22Rv1 (cell line): ENCODE measurements around the gene IRF6.

Experiments used
- H3K27ac ChIP-seq: fragments of 450-650 bp; 2 replicates; pipeline ENCODE4 v1.5.1; 2017
- ZFX ChIP-seq: fragments of 450-650 bp; IDR thresholded peaks from 2 replicates; pipeline ENCODE4 v1.6.1; 2017; ENCODE audit warnings: antibody characterized with exemption, borderline replicate concordance
- TF ChIP-seq, protein P1 (sequence below): fragments of 450-650 bp; IDR thresholded peaks from 2 replicates; pipeline ENCODE4 v1.5.1; 2017; ENCODE audit warnings: mild to moderate bottlenecking

IRF6 gene

DNA sequence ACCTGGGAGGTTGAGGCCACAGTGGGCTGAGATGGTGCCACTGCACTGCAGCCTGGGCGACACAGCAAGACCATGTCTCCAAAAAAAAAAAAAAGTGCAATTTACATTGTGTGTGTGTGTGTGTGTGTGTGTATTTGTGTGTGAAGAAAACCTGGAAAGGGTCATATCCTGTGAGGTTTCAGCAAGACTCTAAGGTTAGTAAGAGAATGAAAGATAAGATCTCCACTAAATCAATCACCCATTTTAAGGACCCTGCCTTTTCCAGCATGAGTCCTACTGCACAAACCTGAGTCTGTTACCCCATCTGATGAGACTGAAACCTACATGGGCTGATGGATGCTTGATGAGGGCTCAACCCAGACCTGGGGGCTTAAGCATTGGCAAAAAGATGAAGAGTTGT, 16.7 kb downstream of the IRF6 start:
- no peak overlapping the region for H3K27ac ChIP-seq
- TF ChIP-seq ZFX, result no peak
- TF ChIP-seq, protein P1, sequence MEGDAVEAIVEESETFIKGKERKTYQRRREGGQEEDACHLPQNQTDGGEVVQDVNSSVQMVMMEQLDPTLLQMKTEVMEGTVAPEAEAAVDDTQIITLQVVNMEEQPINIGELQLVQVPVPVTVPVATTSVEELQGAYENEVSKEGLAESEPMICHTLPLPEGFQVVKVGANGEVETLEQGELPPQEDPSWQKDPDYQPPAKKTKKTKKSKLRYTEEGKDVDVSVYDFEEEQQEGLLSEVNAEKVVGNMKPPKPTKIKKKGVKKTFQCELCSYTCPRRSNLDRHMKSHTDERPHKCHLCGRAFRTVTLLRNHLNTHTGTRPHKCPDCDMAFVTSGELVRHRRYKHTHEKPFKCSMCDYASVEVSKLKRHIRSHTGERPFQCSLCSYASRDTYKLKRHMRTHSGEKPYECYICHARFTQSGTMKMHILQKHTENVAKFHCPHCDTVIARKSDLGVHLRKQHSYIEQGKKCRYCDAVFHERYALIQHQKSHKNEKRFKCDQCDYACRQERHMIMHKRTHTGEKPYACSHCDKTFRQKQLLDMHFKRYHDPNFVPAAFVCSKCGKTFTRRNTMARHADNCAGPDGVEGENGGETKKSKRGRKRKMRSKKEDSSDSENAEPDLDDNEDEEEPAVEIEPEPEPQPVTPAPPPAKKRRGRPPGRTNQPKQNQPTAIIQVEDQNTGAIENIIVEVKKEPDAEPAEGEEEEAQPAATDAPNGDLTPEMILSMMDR, result no peak

DNA sequence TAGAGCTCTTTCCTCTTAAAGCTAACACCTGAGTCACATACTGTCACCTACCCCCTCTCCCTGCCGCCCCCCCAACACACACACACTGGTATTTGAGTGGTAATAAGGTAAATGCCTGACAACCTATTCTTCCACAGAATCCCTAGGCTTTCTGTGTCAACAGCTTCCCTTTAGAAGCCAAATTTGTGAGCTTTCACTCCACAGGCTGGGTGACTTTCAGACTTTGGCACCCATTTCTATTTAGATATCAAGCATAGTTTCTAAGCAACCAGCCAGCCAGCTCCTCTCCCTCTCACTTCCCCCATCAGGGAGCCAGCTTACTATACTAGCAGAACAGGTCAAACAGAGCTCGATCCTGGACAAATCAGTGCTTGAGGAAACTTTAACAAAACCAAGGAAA, 18.4 kb downstream of the IRF6 start:
- peak overlapping the region; percentile 36 for H3K27ac ChIP-seq
- TF ChIP-seq ZFX, result no peak
- TF ChIP-seq, protein P1, result no peak

DNA sequence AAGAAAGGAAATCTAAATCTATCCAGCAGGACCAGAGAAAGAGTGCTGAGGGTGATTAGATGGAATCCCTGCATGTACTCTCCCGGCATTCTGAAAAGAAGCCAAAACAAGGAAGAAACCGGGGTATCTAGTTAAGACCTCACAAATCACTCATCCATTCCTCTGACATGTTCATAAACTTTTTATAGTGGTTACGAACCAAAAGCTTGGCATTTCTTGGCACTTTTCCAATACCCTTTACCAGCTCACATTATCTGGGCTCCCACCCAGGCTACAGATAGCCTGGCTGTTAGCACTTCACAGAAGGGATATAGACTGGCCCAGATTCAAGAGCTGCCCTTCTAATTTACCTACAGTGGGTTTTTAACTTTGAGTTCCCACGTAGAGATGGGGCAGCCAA, 19.8 kb downstream of the IRF6 start:
- TF ChIP-seq, protein P1, result no peak
- no peak for TF ChIP-seq ZFX
- H3K27ac ChIP-seq, result no peak overlapping the region

DNA sequence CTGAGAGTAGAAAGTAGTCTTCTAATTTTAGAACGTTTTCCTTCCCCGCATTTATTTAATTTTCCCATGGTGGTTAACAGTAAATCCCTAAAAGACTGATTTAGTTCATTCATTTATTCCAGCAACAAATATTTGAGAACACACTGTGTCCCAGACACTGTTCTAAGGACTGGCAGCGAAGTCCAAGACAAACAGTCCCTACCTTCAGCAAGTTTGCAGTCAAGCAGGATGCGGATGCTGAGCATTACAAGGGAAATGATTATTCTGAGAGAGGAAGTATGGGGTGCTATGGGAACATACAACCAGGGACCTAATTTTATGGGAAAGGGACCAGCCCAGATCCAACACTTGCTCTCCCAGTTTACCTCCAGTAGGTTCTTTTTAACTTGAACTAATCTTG, 20.4 kb downstream of the IRF6 start:
- TF ChIP-seq, protein P1, result no peak
- no peak for TF ChIP-seq ZFX
- no peak overlapping the region for H3K27ac ChIP-seq

DNA sequence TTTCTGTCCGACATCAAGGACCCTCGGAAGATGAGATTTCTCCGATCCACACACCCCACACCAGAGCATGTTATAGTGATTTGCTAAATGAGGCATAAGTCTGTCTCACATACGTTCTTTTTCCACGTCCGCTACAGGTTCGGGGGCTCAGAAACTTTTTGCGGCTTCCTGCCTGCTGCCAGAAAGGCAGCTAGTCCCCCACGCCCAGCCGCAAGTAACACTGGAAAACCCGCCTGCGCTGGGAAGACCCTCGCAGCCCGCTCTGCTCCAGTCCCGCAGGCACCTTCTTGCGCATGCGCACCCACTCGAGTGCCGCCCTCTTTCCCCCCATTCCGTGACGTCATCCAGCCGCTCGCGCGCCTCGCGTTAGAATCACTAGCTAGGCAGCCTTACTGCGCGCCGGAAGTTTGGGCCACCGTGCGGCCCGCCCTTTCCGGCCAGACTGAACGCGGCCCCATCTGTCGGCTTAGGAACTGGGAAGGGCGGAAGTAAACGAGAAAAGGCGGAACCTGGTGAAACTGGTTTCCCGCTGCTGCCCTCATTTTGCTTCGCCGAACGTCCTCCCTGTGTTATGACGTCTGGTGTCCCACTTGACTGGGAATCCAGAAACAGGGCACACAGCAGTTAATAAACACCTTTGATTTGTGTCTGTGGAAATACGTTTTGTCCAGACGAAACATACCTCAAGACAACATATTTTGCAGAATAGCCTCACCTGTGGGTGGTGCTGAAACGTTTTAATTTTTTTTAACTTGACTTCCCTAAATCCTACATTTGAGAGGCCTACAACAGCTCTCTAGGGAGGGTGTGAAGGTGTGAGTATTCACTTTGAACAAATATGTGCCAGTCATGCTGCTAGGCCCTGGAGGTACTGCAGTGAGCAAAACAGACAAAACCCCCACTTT, 21.4 kb downstream of the IRF6 start, which contains the start of gene C1orf74:
TSS of gene C1orf74 (minus strand) at position 295 of the 905 bp plus-strand sequence. CDS start 925 bp downstream, outside the sequence.
- peak within 1 kb of the TSS; percentile 83 for H3K27ac ChIP-seq
- TF ChIP-seq ZFX, result no peak
- TF ChIP-seq, protein P1, result no peak

DNA sequence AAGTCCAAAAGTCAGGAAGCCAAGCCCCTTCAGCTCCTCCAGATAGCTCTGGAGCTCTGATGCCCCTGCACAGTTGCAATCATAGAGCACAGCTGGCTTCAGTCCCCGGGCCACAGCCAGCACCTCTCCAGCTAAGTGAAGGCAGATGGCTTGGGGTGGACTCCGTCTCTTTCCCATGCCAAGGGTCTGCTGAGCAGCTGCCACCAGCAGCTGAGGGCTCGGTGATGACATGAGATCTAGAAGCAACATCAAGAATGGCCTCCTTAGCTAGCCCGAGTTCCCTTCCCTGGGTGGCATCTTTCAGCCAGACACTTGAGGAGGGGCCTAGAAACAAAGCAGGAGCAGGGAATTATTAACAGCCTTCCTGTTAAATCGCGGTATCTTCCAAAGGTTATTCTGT, 22.6 kb downstream of the IRF6 start:
- H3K27ac ChIP-seq, result no peak overlapping the region

DNA sequence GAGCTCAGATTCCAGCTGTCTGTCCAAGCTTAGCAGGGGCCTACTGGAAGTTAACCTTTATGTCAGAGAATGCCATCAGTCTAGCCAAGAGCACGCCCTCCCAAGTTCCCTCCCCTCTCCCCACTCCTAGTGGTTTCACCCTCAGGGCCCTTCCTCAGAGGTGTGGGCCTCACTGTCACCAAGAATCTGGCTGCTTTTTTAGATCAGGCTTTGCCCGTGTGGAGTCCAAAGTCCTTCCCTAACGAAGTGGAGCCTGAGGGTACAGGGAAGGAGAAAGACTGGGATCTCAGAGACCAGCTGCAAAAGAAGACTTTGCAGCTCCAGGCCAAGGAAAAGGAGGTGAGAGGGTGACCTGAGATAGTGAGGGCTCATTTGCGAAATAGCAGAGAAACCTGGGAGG, 25.7 kb downstream of the IRF6 start:
- H3K27ac ChIP-seq, result no peak overlapping the region
- TF ChIP-seq ZFX, result no peak
- TF ChIP-seq, protein P1, result no peak

More for the DNA sequence above, 22.6 kb downstream of the IRF6 start:
- TF ChIP-seq ZFX, result no peak
- TF ChIP-seq, protein P1, result no peak
